OCI-LY1 (cell line): ENCODE results near the gene COX6B1.
A peak's percentile ranks its signal among the peaks of the same experiment; 100 is the strongest.

ENCODE experiments used
- H2AFZ ChIP-seq: fragments of 200-600 bp; sonication (generic), shearing (Covaris generic); 2 replicates; pipeline ENCODE4 v1.6.0; 2014; ENCODE audit warnings: antibody characterized with exemption, mild to moderate bottlenecking, low read length
- H3F3A ChIP-seq: fragments of 200-600 bp; sonication (generic), shearing (Covaris generic); 2 replicates; pipeline ENCODE4 v1.6.0; 2014; ENCODE audit warnings: mild to moderate bottlenecking, antibody characterized with exemption, low read length, moderate library complexity; ENCODE audit not compliant: insufficient read depth
- H3K27ac ChIP-seq: fragments of 200-600 bp; sonication (generic); 2 replicates; pipeline ENCODE4 v1.5.1; 2014; ENCODE audit warnings: low read length, mixed run types, mild to moderate bottlenecking, low read depth; ENCODE audit not compliant: poor library complexity, severe bottlenecking
- H3K27me3 ChIP-seq: fragments of 200-600 bp; sonication (generic); 2 replicates; pipeline ENCODE4 v1.6.0; 2014; ENCODE audit warnings: antibody characterized with exemption, mild to moderate bottlenecking, low read length, moderate library complexity; ENCODE audit not compliant: insufficient read depth
- H3K36me3 ChIP-seq: fragments of 200-600 bp; sonication (generic); 2 replicates; pipeline ENCODE4 v1.6.1; 2014; ENCODE audit warnings: mild to moderate bottlenecking, antibody characterized with exemption, low read length, moderate library complexity, mixed read lengths; ENCODE audit not compliant: insufficient read depth
- H3K4me1 ChIP-seq: fragments of 200-600 bp; sonication (generic); 2 replicates; pipeline ENCODE4 v1.5.1; 2014; ENCODE audit warnings: mild to moderate bottlenecking, low read length, moderate library complexity; ENCODE audit not compliant: insufficient read depth, severe bottlenecking
- H3K4me2 ChIP-seq: fragments of 200-600 bp; sonication (generic), shearing (Covaris generic); 2 replicates; pipeline ENCODE4 v1.6.1; 2014; ENCODE audit warnings: low read length
- H3K4me3 ChIP-seq: fragments of 200-600 bp; sonication (generic); 2 replicates; pipeline ENCODE4 v1.5.1; 2014; ENCODE audit warnings: low read length, low read depth, mild to moderate bottlenecking, mixed read lengths; ENCODE audit not compliant: poor library complexity, severe bottlenecking
- H3K79me2 ChIP-seq: fragments of 200-600 bp; shearing (Covaris generic); 2 replicates; pipeline ENCODE4 v1.6.1; 2016; ENCODE audit warnings: mixed run types, low read length, mixed read lengths; ENCODE audit not compliant: insufficient read depth
- H3K9ac ChIP-seq: fragments of 200-600 bp; sonication (generic), shearing (Covaris generic); 2 replicates; pipeline ENCODE4 v1.6.1; 2014; ENCODE audit warnings: mild to moderate bottlenecking, low read length, mixed read lengths
- H3K9me2 ChIP-seq: fragments of 200-600 bp; sonication (generic), shearing (Covaris generic); 2 replicates; pipeline ENCODE4 v1.6.1; 2014; ENCODE audit warnings: low read depth, mild to moderate bottlenecking, low read length, mixed read lengths
- H3K9me3 ChIP-seq: fragments of 200-600 bp; shearing (Covaris generic); 2 replicates; pipeline ENCODE4 v1.6.1; 2014; ENCODE audit warnings: low read length, mixed read lengths
- H4K20me1 ChIP-seq: fragments of 200-600 bp; sonication (generic), shearing (Covaris generic); 2 replicates; pipeline ENCODE4 v1.6.0; 2016; ENCODE audit warnings: mild to moderate bottlenecking, low read length; ENCODE audit not compliant: insufficient read depth
- EZH2 ChIP-seq: fragments of 200-600 bp; sonication (generic), shearing (Covaris generic); IDR thresholded peaks from 2 replicates; pipeline ENCODE4 v1.8.0; 2017; ENCODE audit warnings: borderline replicate concordance, mixed run types, mild to moderate bottlenecking, antibody characterized with exemption, low read length, moderate library complexity, mixed read lengths
- TF ChIP-seq, protein P1 (sequence below): fragments of 200-600 bp; sonication (generic), shearing (Covaris generic); IDR thresholded peaks from 2 replicates; pipeline ENCODE4 v1.5.1; 2017; ENCODE audit warnings: mild to moderate bottlenecking, antibody characterized with exemption, low read length, moderate library complexity, mixed read lengths

The COX6B1 gene

DNA sequence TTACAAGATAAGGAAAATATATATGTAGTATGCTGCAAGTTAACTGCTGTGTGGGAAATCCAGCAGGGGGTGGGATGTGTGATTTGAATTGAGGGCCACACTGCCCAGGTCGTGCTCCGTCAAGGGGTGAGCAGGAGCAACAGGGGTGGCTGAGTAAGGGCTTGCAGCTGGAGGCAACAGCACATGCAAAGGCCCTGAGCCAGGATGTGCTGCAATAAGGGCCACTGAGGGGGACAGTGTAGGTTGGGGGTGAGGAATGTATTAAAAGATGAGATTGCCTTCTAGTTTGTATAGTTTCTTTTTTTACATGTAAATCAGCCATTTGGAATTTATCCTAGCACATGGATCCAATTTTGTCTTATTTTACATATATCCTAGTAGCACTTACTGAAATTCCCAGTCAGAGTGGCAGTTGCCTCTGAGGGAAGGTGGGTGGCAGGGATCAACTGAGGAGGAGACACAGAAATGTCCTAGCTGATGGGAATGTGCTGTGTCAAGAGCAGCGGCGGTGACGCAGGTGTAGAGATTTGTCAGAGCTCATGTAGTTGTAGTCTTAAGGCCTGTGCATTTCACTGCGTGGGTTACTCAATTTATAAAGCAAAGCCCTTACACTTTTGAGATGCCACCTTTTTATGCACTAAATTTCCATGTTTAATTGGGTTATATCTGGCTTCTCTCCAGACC is 24.7 kb upstream of the COX6B1 start:
- Histone ChIP-seq H4K20me1 (no peaks in the 10 kb centered on the region), H2AFZ (no peak overlapping the region), H3K36me3 (peaks cover 16% of the 10 kb centered on the region), H3K4me2 (no peak overlapping the region), H3K9ac (no peak overlapping the region), H3K9me2 (no peaks in the 10 kb centered on the region), H3K9me3 (no peaks in the 10 kb centered on the region), H3K27me3 (no peaks in the 10 kb centered on the region), H3K27ac (no peak overlapping the region), H3K4me3 (no peak overlapping the region), H3F3A (no peaks in the 10 kb centered on the region), H3K4me1 (peaks cover 8% of the 10 kb centered on the region), H3K79me2 (no peaks in the 10 kb centered on the region)
- TF ChIP-seq EZH2: no peak
- TF ChIP-seq, protein P1, sequence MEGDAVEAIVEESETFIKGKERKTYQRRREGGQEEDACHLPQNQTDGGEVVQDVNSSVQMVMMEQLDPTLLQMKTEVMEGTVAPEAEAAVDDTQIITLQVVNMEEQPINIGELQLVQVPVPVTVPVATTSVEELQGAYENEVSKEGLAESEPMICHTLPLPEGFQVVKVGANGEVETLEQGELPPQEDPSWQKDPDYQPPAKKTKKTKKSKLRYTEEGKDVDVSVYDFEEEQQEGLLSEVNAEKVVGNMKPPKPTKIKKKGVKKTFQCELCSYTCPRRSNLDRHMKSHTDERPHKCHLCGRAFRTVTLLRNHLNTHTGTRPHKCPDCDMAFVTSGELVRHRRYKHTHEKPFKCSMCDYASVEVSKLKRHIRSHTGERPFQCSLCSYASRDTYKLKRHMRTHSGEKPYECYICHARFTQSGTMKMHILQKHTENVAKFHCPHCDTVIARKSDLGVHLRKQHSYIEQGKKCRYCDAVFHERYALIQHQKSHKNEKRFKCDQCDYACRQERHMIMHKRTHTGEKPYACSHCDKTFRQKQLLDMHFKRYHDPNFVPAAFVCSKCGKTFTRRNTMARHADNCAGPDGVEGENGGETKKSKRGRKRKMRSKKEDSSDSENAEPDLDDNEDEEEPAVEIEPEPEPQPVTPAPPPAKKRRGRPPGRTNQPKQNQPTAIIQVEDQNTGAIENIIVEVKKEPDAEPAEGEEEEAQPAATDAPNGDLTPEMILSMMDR: no peak

DNA sequence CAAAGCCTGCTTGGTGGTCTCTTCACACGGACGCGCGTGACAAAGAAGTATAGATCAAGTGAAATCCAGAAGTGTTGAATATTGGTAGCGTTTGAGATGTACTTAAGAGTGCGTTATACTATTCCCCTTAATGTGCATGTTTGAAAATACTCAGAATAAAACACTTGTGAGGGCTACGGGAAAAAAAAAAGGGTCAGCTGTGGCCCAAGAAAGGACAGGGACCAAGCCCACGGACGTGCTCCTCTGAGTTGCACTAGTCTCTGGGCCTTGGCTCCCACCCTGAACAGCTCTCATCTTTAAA is 19.9 kb upstream of the COX6B1 start:
- peaks cover 19% of the 10 kb centered on the region for H3K4me1 ChIP-seq
- no peaks in the 10 kb centered on the region for H3K27me3 ChIP-seq
- H3K79me2 ChIP-seq: peaks cover 5% of the 10 kb centered on the region; the same call in 1 of the 2 replicates
- no peaks in the 10 kb centered on the region for H4K20me1 ChIP-seq
- H3F3A ChIP-seq: no peaks in the 10 kb centered on the region
- no peaks in the 10 kb centered on the region for H3K9me2 ChIP-seq
- no peak for TF ChIP-seq EZH2
- TF ChIP-seq, protein P1: no peak
- no peaks in the 10 kb centered on the region for H3K9me3 ChIP-seq
- H3K9ac ChIP-seq: peak overlapping the region; percentile 72
- peak overlapping the region; percentile 89 for H3K4me2 ChIP-seq
- H3K4me3 ChIP-seq: peak overlapping the region; percentile 100
- H3K27ac ChIP-seq: peak overlapping the region; percentile 33
- no peak overlapping the region for H2AFZ ChIP-seq
- H3K36me3 ChIP-seq: peaks cover 28% of the 10 kb centered on the region

DNA sequence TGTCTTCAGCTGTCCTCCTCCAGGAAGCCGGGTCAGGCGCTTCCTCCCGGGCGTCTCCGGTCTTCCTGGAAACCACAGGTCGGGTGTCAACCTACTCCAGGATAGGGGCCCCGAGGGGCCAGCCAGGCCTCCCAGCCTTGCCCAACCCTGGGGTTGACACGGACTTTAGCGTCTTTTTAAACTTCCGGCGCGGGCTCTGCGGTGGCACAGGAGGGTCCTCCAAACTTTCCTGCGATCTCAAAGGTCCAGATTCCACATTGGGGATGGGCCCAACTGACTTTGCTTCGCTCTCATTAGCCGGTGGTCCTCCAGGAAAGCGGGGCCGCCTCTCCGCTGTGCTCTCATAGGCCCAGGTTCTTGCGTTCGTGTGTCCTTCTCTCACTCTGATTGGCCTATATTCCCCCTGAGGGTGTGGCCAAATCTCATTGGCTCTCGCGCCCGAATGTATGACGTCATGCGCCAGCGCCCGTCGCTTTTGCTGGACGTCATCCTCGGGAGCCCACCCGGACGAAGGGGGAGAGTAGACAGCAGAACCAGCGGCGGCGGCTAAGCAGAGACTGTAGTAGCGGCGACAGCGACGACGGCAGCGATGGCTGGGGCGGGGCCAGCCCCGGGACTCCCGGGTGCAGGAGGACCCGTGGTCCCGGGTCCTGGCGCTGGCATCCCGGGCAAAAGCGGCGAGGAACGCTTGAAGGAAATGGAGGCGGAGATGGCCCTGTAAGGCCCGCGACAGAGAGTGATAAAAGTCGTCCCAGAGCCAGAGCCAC is 19.4 kb upstream of the COX6B1 start, which contains the start of gene RBM42:
Gene RBM42, plus strand, starts transcription at position 472 of the 767 bp plus-strand sequence. Its CDS starts 118 bp downstream, at position 590.
- H3K27ac ChIP-seq: peak within 1 kb of the TSS; percentile 33
- H3F3A ChIP-seq: no peaks in the 10 kb centered on the region
- TF ChIP-seq, protein P1: no peak
- TF ChIP-seq EZH2: no peak
- H3K9me3 ChIP-seq: no peaks in the 10 kb centered on the region
- no peaks in the 10 kb centered on the region for H4K20me1 ChIP-seq
- no peaks in the 10 kb centered on the region for H3K9me2 ChIP-seq
- peaks cover 5% of the 10 kb centered on the region; the same call in 1 of the 2 replicates for H3K79me2 ChIP-seq
- peaks cover 19% of the 10 kb centered on the region for H3K4me1 ChIP-seq
- H3K4me2 ChIP-seq: peak within 1 kb of the TSS; percentile 100
- no peak within 1 kb of the TSS for H2AFZ ChIP-seq
- H3K4me3 ChIP-seq: peak within 1 kb of the TSS; percentile 100
- peaks cover 31% of the 10 kb centered on the region for H3K36me3 ChIP-seq
- peak within 1 kb of the TSS; percentile 100 for H3K9ac ChIP-seq
- H3K27me3 ChIP-seq: no peaks in the 10 kb centered on the region
